ENCODE measurements around the gene FXYD6.

DNA sequence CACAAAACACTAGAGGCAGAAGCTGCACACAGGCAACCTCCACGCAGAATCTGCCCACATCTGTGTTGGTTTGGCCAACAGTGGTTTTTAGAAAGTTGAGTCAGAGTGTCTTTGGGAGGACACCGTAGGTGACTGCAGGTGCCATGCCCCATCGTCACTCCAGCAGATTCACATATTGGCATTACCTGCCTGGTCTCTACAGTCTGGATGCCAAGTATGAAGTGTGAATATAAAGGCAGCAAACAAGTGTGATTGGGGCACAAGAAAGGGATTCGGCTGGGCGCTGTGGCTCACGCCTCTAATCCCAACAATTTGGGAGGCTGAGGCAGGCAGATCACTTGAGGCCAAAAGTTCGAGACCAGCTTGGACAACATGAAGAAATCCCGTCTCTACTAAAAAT is 40.9 kb downstream of the FXYD6 start:
- no peak for TF ChIP-seq POLR2A (IDR thresholded peaks at IDR 0.05)
- TF ChIP-seq, protein P1, sequence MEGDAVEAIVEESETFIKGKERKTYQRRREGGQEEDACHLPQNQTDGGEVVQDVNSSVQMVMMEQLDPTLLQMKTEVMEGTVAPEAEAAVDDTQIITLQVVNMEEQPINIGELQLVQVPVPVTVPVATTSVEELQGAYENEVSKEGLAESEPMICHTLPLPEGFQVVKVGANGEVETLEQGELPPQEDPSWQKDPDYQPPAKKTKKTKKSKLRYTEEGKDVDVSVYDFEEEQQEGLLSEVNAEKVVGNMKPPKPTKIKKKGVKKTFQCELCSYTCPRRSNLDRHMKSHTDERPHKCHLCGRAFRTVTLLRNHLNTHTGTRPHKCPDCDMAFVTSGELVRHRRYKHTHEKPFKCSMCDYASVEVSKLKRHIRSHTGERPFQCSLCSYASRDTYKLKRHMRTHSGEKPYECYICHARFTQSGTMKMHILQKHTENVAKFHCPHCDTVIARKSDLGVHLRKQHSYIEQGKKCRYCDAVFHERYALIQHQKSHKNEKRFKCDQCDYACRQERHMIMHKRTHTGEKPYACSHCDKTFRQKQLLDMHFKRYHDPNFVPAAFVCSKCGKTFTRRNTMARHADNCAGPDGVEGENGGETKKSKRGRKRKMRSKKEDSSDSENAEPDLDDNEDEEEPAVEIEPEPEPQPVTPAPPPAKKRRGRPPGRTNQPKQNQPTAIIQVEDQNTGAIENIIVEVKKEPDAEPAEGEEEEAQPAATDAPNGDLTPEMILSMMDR (IDR thresholded peaks at IDR 0.05) = no peak

Measured in Peyer's patch (tissue), 4 donors.